HG03469 (cell line): ENCODE results near the gene CTIF.

Source experiments
- ATAC-seq: cut with Tn5 transposase; IDR thresholded peaks from one replicate; pipeline ENCODE4 v1.9.1; 2021; ENCODE audit warnings: mild to moderate bottlenecking, moderate library complexity, moderate number of reproducible peaks; ENCODE audit not compliant: unreplicated experiment

CTIF gene

GRCh38 chr18:48675912-48676311, 137.1 kb downstream of the CTIF start:
- ATAC-seq, result no peak

- ATAC-seq, result no peak
Measured at GRCh38 chr18:48676346-48676745, 137.5 kb downstream of the CTIF start.

GRCh38 chr18:48676756-48677368, 138.0 kb downstream of the CTIF start:
- no peak for ATAC-seq

- no peak for ATAC-seq
Measured at GRCh38 chr18:48678237-48679115, 139.6 kb downstream of the CTIF start.

- no peak for ATAC-seq
Measured at GRCh38 chr18:48679236-48679635, 140.4 kb downstream of the CTIF start.

GRCh38 chr18:48680339-48681250, 141.8 kb downstream of the CTIF start:
- ATAC-seq, result no peak

GRCh38 chr18:48682768-48683167, 143.9 kb downstream of the CTIF start:
- ATAC-seq, result no peak

- no peak for ATAC-seq
Measured at GRCh38 chr18:48683197-48683596, 144.4 kb downstream of the CTIF start.

GRCh38 chr18:48683661-48684060, 144.8 kb downstream of the CTIF start:
- no peak for ATAC-seq

- no peak for ATAC-seq
Measured at GRCh38 chr18:48687346-48688042, 148.7 kb downstream of the CTIF start.

- no peak for ATAC-seq
Measured at GRCh38 chr18:48688961-48689360, 150.1 kb downstream of the CTIF start.

GRCh38 chr18:48689548-48689947, 150.7 kb downstream of the CTIF start:
- no peak for ATAC-seq

- no peak for ATAC-seq
Measured at GRCh38 chr18:48690494-48690893, 151.7 kb downstream of the CTIF start.

GRCh38 chr18:48693006-48693405, 154.2 kb downstream of the CTIF start:
- ATAC-seq, result no peak

GRCh38 chr18:48693625-48694262, 154.9 kb downstream of the CTIF start:
- no peak for ATAC-seq

- no peak for ATAC-seq
Measured at GRCh38 chr18:48694295-48694694, 155.5 kb downstream of the CTIF start.

- no peak for ATAC-seq
Measured at GRCh38 chr18:48695671-48696070, 156.8 kb downstream of the CTIF start.

GRCh38 chr18:48696218-48696617, 157.4 kb downstream of the CTIF start:
- ATAC-seq, result no peak

- no peak for ATAC-seq
Measured at GRCh38 chr18:48697441-48697840, 158.6 kb downstream of the CTIF start.

- peak; percentile 45 for ATAC-seq
Measured at GRCh38 chr18:48698707-48699106, 159.9 kb downstream of the CTIF start.
